CD4-positive, alpha-beta T cell treated with Interleukin-4 for 4 hours (primary cell): ENCODE results near the gene ADAMTS20.
"Not testable (repeated sequence)": the region's sequence is repeated elsewhere in the genome, so short reads cannot be mapped to it uniquely, and the experiment has no call there.

Source experiments
- DNase-seq: peaks from one replicate; pipeline ENCODE4 v3.0.0-alpha.2; 2020

Gene ADAMTS20

GRCh38 chr12:43551971-43552559, at the start of gene ADAMTS20:
Gene ADAMTS20, minus strand, starts transcription at chr12:43552203. Its CDS starts 282 bp downstream, at chr12:43551921.
- DNase-seq: no peak

GRCh38 chr12:43599708-43600107, 47.7 kb upstream of the ADAMTS20 start:
- no peak for DNase-seq

GRCh38 chr12:43599066-43599465, 47.1 kb upstream of the ADAMTS20 start:
- DNase-seq: no peak

GRCh38 chr12:43590307-43590706, 38.3 kb upstream of the ADAMTS20 start:
- DNase-seq: no peak

- DNase-seq: no peak
Observed at GRCh38 chr12:43586646-43587245, 34.7 kb upstream of the ADAMTS20 start.

GRCh38 chr12:43585676-43586075, 33.7 kb upstream of the ADAMTS20 start:
- no peak for DNase-seq

- DNase-seq: no peak
Observed at GRCh38 chr12:43580601-43581000, 28.6 kb upstream of the ADAMTS20 start.

GRCh38 chr12:43579206-43579605, 27.2 kb upstream of the ADAMTS20 start:
- DNase-seq: no peak

GRCh38 chr12:43578782-43579181, 26.8 kb upstream of the ADAMTS20 start:
- no peak for DNase-seq

GRCh38 chr12:43577381-43577780, 25.4 kb upstream of the ADAMTS20 start:
- no peak for DNase-seq

GRCh38 chr12:43576162-43576561, 24.2 kb upstream of the ADAMTS20 start:
- DNase-seq: no peak

- DNase-seq: no peak
Observed at GRCh38 chr12:43571885-43572284, 19.9 kb upstream of the ADAMTS20 start.

- DNase-seq: no peak
Observed at GRCh38 chr12:43556057-43556456, 4.1 kb upstream of the ADAMTS20 start.

GRCh38 chr12:43551279-43551970, 578 bp downstream of the ADAMTS20 start:
- no peak for DNase-seq

- DNase-seq: no peak
Observed at GRCh38 chr12:43550831-43551271, 1.2 kb downstream of the ADAMTS20 start.

GRCh38 chr12:43544703-43545102, 7.3 kb downstream of the ADAMTS20 start:
- DNase-seq: no peak

- DNase-seq: no peak
Observed at GRCh38 chr12:43540470-43540869, 11.5 kb downstream of the ADAMTS20 start.

- not testable (repeated sequence) for DNase-seq
Observed at GRCh38 chr12:43537675-43538074, 14.3 kb downstream of the ADAMTS20 start.

- DNase-seq: no peak
Observed at GRCh38 chr12:43516045-43516444, 36.0 kb downstream of the ADAMTS20 start.

- DNase-seq: no peak
Observed at GRCh38 chr12:43501703-43502102, 50.3 kb downstream of the ADAMTS20 start.

GRCh38 chr12:43493261-43493797, 58.7 kb downstream of the ADAMTS20 start:
- DNase-seq: no peak

- DNase-seq: no peak
Observed at GRCh38 chr12:43482311-43483085, 69.5 kb downstream of the ADAMTS20 start.

GRCh38 chr12:43480591-43480990, 71.4 kb downstream of the ADAMTS20 start:
- DNase-seq: no peak
